ENCODE data around the gene THADA. TPM values are rescaled to one million over a fixed set of nuclear protein-coding genes. Genes with fewer than 3 reads are reported as not detected.
A peak's percentile ranks its signal among the peaks of the same experiment; 100 is the strongest.

Gene THADA
- total and polyA plus RNA-seq, 8 donors = 32.9 to 42.7 (median 37.2) TPM

GRCh38 chr2:43210467-43211303 is 385.2 kb downstream of the THADA start:
- peaks cover 5 to 57% of the 10 kb centered on the region in 2 donors for H3K4me1 ChIP-seq
- H3K27ac ChIP-seq = peak overlapping the region in 1 of 2 donors; percentile 53
- ATAC-seq (peak; percentile 64), DNase-seq (peak in 3 of 4 donors; percentile 68 to 83 (median 78))
- H3K9me3 ChIP-seq = no peaks in the 10 kb centered on the region
- H3K27me3 ChIP-seq = no peaks in the 10 kb centered on the region
- H3K36me3 ChIP-seq = no peaks in the 10 kb centered on the region
- no peak overlapping the region for H3K4me3 ChIP-seq
- intact Hi-C loops (cut with DNase I) = no loop called here
- TF ChIP-seq CTCF (IDR thresholded peaks at IDR 0.05) = no peak

- no peak overlapping the region for H3K4me3 ChIP-seq
- TF ChIP-seq CTCF (IDR thresholded peaks at IDR 0.05) = no peak
- H3K27ac ChIP-seq = peak overlapping the region in 1 of 2 donors; percentile 53
- H3K36me3 ChIP-seq = no peaks in the 10 kb centered on the region
- H3K4me1 ChIP-seq = peaks cover 5 to 57% of the 10 kb centered on the region in 2 donors
- intact Hi-C loops (cut with DNase I) = no loop called here
- no peak for ATAC-seq
- peak in 1 of 4 donors; percentile 37 for DNase-seq
- H3K9me3 ChIP-seq = no peaks in the 10 kb centered on the region
- H3K27me3 ChIP-seq = no peaks in the 10 kb centered on the region
Measured at GRCh38 chr2:43210125-43210466, 385.7 kb downstream of the THADA start.

DNA sequence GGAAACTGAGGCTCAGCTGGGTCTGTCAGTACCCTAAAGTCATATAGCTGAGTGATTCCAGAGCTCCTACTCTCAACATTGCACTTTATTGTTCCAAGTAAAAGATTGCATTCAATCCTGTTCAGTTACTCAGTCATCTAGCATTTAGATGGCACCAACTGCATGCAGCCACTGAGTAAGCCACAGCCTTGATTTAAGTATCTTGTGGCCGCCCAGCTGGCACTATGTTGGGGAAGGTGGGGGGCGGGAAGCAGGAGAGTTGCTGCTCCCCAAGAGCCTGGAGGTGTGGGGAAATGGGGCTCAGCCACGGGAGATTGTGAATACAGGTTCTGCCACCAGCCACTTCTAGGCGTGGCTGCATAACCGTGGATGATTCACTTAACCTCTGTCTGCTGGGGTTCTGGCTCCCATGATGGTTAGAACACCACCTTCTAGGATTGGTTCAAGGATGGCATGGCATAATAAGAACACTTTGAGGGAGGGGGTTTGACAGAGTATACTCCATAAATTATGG is 386.6 kb downstream of the THADA start:
- peaks cover 5 to 57% of the 10 kb centered on the region in 2 donors for H3K4me1 ChIP-seq
- no peaks in the 10 kb centered on the region for H3K9me3 ChIP-seq
- intact Hi-C loops (cut with DNase I) = no loop called here
- no peak for ATAC-seq
- no peak for DNase-seq
- H3K27ac ChIP-seq = no peak overlapping the region
- no peaks in the 10 kb centered on the region for H3K36me3 ChIP-seq
- H3K27me3 ChIP-seq = no peaks in the 10 kb centered on the region
- H3K4me3 ChIP-seq = no peak overlapping the region
- no peak for TF ChIP-seq CTCF (IDR thresholded peaks at IDR 0.05)

DNA sequence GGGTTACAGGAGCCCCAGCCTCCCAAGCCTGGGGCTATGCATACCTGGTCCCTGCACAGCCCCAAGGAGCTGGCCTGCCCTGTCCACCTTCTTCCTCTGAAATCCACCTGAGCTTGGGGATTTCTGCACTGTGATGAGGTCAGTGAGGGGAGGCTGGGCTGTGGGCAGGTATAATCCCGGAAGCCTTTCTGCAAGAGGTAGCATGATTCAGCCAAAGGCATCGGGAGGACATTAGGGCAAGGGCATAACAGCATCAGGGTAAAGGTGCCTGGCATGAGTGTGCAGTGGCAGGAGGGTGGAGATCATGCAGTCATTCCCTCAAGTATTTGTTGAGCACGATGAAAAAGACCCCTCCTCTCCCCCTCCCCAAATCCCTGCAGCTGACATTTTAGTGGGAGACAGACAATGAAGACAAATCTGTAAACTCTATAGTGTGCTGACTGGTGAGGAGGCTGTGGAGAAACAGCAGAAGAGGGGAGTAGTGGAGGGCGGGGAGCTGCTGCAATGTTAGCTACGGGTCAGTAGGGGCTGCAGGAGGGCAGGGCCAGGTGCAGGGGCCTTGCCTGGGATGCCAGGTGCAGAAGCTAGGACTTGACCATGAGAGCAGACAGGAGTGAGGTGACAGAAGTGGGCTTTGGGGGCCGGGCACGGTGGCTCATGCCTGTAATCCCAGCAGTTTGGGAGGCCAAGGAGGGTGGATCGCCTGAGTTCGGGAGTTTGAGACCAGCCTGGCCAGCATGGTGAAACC is 388.1 kb downstream of the THADA start:
- DNase-seq (no peak), ATAC-seq (no peak)

More for the DNA sequence above, 388.1 kb downstream of the THADA start:
- Histone ChIP-seq H3K9me3 (no peaks in the 10 kb centered on the region), H3K27ac (no peak overlapping the region), H3K36me3 (no peaks in the 10 kb centered on the region), H3K4me3 (no peak overlapping the region), H3K27me3 (no peaks in the 10 kb centered on the region), H3K4me1 (peaks cover 5 to 41% of the 10 kb centered on the region in 2 donors)
- no peak for TF ChIP-seq CTCF (IDR thresholded peaks at IDR 0.05)
- intact Hi-C loops (cut with DNase I) = no loop called here
